ENCODE measurements around the gene LCN2. TPM values are rescaled to one million over a fixed set of nuclear protein-coding genes. Genes with fewer than 3 reads are reported as not detected.
A peak's percentile ranks its signal among the peaks of the same experiment; 100 is the strongest.

Gene LCN2
- total RNA-seq, 1 experiment from 2014 or later, result 1.0 TPM

DNA sequence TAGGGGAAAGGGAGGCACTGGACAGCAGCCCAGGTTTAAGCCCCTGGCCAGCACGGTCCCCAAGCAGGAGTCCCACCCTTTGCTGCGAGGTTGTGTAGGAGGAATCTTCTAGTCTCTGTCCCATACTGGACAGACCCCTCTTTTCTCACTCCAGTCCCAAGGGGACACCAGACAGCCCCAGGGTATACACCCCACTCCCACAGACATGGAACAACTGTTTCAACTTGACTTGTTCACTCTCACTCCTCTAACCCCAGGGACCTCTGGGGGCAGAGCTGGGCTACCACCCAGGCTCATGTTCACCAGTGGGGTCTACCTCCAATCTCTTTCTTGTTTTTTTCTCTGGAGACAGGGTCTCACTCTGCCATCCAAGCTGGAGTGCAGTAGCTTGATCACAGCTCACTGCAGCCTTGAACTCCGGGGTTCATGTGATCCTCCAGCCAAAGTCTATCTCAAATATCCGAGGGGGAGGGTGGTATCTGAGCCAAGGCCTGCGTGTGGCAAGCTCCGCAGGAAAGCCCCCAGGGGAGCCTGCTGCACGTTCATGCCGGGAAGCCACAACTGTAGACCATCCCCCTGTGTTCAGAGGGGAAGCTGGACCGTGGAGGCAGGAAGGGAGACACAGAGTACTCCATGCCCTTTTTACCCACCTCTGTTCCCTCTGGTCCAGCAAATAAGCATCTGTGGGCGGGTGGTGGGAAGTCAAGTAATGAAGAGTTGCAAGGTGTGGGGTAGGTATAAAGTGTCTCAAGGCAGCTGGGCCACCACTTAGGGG lies 23.5 kb upstream of the LCN2 start:
- no peaks in the 10 kb centered on the region for H3K9me3 ChIP-seq (ENCODE audit: control insufficient read depth, insufficient read depth, low read depth, low read length)
- no TSS peak for BruUV-seq (replicated peaks)
- TF ChIP-seq CTCF (IDR thresholded peaks at IDR 0.05) (no peak), SIN3A (IDR thresholded peaks at IDR 0.05; ENCODE audit: borderline replicate concordance, insufficient read depth, low read depth, low read length) (no peak)
- TF ChIP-seq, protein P1, sequence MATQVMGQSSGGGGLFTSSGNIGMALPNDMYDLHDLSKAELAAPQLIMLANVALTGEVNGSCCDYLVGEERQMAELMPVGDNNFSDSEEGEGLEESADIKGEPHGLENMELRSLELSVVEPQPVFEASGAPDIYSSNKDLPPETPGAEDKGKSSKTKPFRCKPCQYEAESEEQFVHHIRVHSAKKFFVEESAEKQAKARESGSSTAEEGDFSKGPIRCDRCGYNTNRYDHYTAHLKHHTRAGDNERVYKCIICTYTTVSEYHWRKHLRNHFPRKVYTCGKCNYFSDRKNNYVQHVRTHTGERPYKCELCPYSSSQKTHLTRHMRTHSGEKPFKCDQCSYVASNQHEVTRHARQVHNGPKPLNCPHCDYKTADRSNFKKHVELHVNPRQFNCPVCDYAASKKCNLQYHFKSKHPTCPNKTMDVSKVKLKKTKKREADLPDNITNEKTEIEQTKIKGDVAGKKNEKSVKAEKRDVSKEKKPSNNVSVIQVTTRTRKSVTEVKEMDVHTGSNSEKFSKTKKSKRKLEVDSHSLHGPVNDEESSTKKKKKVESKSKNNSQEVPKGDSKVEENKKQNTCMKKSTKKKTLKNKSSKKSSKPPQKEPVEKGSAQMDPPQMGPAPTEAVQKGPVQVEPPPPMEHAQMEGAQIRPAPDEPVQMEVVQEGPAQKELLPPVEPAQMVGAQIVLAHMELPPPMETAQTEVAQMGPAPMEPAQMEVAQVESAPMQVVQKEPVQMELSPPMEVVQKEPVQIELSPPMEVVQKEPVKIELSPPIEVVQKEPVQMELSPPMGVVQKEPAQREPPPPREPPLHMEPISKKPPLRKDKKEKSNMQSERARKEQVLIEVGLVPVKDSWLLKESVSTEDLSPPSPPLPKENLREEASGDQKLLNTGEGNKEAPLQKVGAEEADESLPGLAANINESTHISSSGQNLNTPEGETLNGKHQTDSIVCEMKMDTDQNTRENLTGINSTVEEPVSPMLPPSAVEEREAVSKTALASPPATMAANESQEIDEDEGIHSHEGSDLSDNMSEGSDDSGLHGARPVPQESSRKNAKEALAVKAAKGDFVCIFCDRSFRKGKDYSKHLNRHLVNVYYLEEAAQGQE (IDR thresholded peaks at IDR 0.05; ENCODE audit: insufficient read depth in 1 of 2, low read depth in 2 of 2, low read length in 1 of 2), result no peak
- in situ Hi-C loops (cut with HindIII; ENCODE audit: low pct_unique_long_range_greater_than_20kb, low sequenced_read_pairs) (no loop called here), intact Hi-C loops (cut with micrococcal nuclease; ENCODE audit: unreplicated experiment) (no loop called here)
- CTCF ChIA-PET, result no interaction called here
- H3K27ac ChIP-seq (ENCODE audit: low read length), result no peak overlapping the region
- 0 out of 2 replicates have a peak, but pooled peaks cover 3% of the 10 kb centered on the region for H3K4me1 ChIP-seq (ENCODE audit: control insufficient read depth, insufficient read depth, low read length)
- H3K36me3 ChIP-seq (ENCODE audit: control insufficient read depth, insufficient read depth, low read length), result peaks cover 2% of the 10 kb centered on the region; the same call in 1 of the 2 replicates
- H3K27me3 ChIP-seq (ENCODE audit: control insufficient read depth, insufficient read depth, low read length), result no peaks in the 10 kb centered on the region
- DNase-seq (ENCODE audit: low read depth, low spot score) (no peak), ATAC-seq (no peak)
- POLR2A ChIA-PET, result interaction anchor here (0.6 kb wide), 1 partner anchor 11 kb away, joined by 16 read pairs; no protein-coding TSS in a partner anchor
- peak overlapping the region; percentile 80 to 83 for H3K4me3 ChIP-seq (ENCODE audit: low read depth in 2 of 2, low read length in 2 of 2)

DNA sequence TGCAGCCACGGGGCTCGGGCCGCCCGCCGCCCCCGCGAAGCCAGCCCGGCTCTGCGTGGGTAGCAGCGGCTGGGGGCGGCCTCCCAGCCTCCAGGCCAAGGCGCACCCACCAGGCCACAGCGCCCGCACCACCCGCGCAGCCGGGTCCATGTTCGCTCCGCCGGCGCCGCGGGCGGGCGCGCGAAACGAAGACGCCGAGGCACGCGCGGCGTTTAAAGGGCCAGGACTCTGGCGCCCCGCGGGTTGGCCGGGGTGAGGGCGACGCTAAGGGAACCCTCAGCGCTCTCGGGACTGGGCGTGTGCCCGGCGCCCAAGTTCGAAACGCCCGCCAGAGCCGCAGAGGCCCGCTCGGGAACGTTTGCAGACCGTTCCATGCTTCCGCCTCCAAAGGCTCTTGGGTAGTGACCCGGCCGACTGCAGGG lies 21.7 kb upstream of the LCN2 start, which contains the start of gene PTGES2:
TSS of gene PTGES2 (minus strand) at position 162 of the 422 bp plus-strand sequence. CDS start at position 150, 12 bp downstream.
- Histone ChIP-seq H3K9me3 (ENCODE audit: control insufficient read depth, insufficient read depth, low read depth, low read length) (no peaks in the 10 kb centered on the region), H3K27ac (ENCODE audit: low read length) (peak within 1 kb of the TSS; percentile 85), H3K27me3 (ENCODE audit: control insufficient read depth, insufficient read depth, low read length) (no peaks in the 10 kb centered on the region), H3K4me1 (ENCODE audit: control insufficient read depth, insufficient read depth, low read length) (0 out of 2 replicates have a peak, but pooled peaks cover 3% of the 10 kb centered on the region), H3K4me3 (ENCODE audit: low read depth in 2 of 2, low read length in 2 of 2) (peak within 1 kb of the TSS; percentile 80 to 83), H3K36me3 (ENCODE audit: control insufficient read depth, insufficient read depth, low read length) (peaks cover 2% of the 10 kb centered on the region; the same call in 1 of the 2 replicates)
- DNase-seq (ENCODE audit: low read depth, low spot score) (no peak), ATAC-seq (peak; percentile 81)
- intact Hi-C loops (cut with micrococcal nuclease; ENCODE audit: unreplicated experiment) (no loop called here), in situ Hi-C loops (cut with HindIII; ENCODE audit: low pct_unique_long_range_greater_than_20kb, low sequenced_read_pairs) (no loop called here)
- CTCF ChIA-PET, result no interaction called here
- no peak for TF ChIP-seq TCF7L2 (IDR thresholded peaks at IDR 0.05; ENCODE audit: low read depth, low read length)
- TF ChIP-seq, protein P1 (IDR thresholded peaks at IDR 0.05; ENCODE audit: insufficient read depth in 1 of 2, low read depth in 2 of 2, low read length in 1 of 2), result no peak
- no peak for TF ChIP-seq POLR2AphosphoS5 (IDR thresholded peaks at IDR 0.05; ENCODE audit: low read depth, low read length)
- TF ChIP-seq CTCF (IDR thresholded peaks at IDR 0.05), result no peak
- no peak for TF ChIP-seq SIN3A (IDR thresholded peaks at IDR 0.05; ENCODE audit: borderline replicate concordance, insufficient read depth, low read depth, low read length)
- POLR2A ChIA-PET, result no interaction called here
- no TSS peak for BruUV-seq (replicated peaks)

Data from Panc1 (cell line).